Bronchial epithelial cell (primary cell): Measurements from ENCODE around the gene KRTAP10-12. TPM values are rescaled to one million over a fixed set of nuclear protein-coding genes. Genes with fewer than 3 reads are reported as not detected.
A peak's percentile ranks its signal among the peaks of the same experiment; 100 is the strongest.

Experiments used
- DNase-seq: peaks from one replicate; pipeline ENCODE4 v3.0.0-alpha.2; 2010; ENCODE audit warnings: low read depth
- FAIRE-seq: peaks from 2 replicates; lab custom pipeline; 2011; peaks lifted over from hg19 to GRCh38; lab: Jason Lieb, UNC
- H3K27me3 ChIP-seq: 2 replicates; pipeline ENCODE4 v1.5.1; 2011; ENCODE audit warnings: low read length; ENCODE audit not compliant: control insufficient read depth, insufficient read depth
- H3K36me3 ChIP-seq: 2 replicates; pipeline ENCODE4 v1.5.1; 2011; ENCODE audit warnings: low read length; ENCODE audit not compliant: control insufficient read depth, insufficient read depth
- H3K4me3 ChIP-seq: 2 replicates; pipeline ENCODE4 v1.5.1; 2011; ENCODE audit warnings: mild to moderate bottlenecking, low read depth, low read length, control low read depth
- CTCF ChIP-seq: IDR thresholded peaks from 2 replicates; pipeline ENCODE4 v1.5.1; 2011; ENCODE audit warnings: mild to moderate bottlenecking, moderate library complexity, low read length, control low read depth, inconsistent platforms; ENCODE audit not compliant: insufficient read depth, severe bottlenecking
- total RNA-seq: library from RNA; depleted of rRNA; stranded (reverse); fragments of >200 nt; gene quantifications from 2 replicates; pipeline ENCODE4 v1.2.1, GENCODE V29; 2014

The KRTAP10-12 gene
- total RNA-seq, 1 donor from 2014 or later: not detected

GRCh38 chr21:44706706-44707581, 10.0 kb downstream of the KRTAP10-12 start:
- FAIRE-seq: no peak
- DNase-seq: no peak
- Histone ChIP-seq H3K4me3 (no peak overlapping the region), H3K36me3 (no peaks in the 10 kb centered on the region), H3K27me3 (peaks cover 35% of the 10 kb centered on the region)
- no peak for TF ChIP-seq CTCF

- Histone ChIP-seq H3K36me3 (no peaks in the 10 kb centered on the region), H3K4me3 (no peak overlapping the region), H3K27me3 (peaks cover 41% of the 10 kb centered on the region)
- FAIRE-seq: no peak
- TF ChIP-seq CTCF: no peak
- DNase-seq: no peak
Observed at GRCh38 chr21:44708213-44708865, 11.4 kb downstream of the KRTAP10-12 start.

GRCh38 chr21:44708866-44709425, 12.0 kb downstream of the KRTAP10-12 start:
- no peak for DNase-seq
- H3K4me3 ChIP-seq: no peak overlapping the region
- peak; percentile 13 for FAIRE-seq
- no peaks in the 10 kb centered on the region for H3K36me3 ChIP-seq
- H3K27me3 ChIP-seq: peaks cover 41% of the 10 kb centered on the region
- no peak for TF ChIP-seq CTCF

- no peak overlapping the region for H3K4me3 ChIP-seq
- H3K27me3 ChIP-seq: peaks cover 42% of the 10 kb centered on the region
- TF ChIP-seq CTCF: no peak
- H3K36me3 ChIP-seq: no peaks in the 10 kb centered on the region
- DNase-seq (peak; percentile 78), FAIRE-seq (no peak)
Observed at GRCh38 chr21:44709426-44710293, 12.7 kb downstream of the KRTAP10-12 start.

GRCh38 chr21:44710294-44710665, 13.3 kb downstream of the KRTAP10-12 start:
- no peak for TF ChIP-seq CTCF
- no peak overlapping the region for H3K4me3 ChIP-seq
- DNase-seq (no peak), FAIRE-seq (no peak)
- H3K36me3 ChIP-seq: no peaks in the 10 kb centered on the region
- peaks cover 43% of the 10 kb centered on the region for H3K27me3 ChIP-seq
